Measurements from ENCODE around the gene LRGUK.
"Not testable (repeated sequence)": the region's sequence is repeated elsewhere in the genome, so short reads cannot be mapped to it uniquely, and the experiment has no call there.

Gene LRGUK

DNA sequence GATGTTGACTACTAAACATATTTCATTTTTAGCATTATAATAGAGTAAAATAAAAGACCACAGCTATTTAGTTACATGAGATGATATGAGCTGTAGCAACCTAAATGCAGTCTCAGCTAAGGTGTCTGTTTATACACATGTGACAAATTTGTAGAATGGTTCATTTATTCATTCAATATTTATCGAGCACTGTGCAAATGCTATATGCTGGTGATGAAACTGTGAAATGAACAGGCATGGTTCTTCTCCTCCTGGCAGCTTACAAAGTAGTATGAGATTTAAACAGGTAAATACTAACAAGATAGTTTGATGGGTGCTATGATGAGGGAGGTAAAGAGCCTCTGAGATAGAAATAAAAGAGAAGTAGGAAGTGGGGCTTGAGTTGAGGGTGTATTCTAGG lies 60.8 kb downstream of the LRGUK start:
- no peak for FAIRE-seq

DNA sequence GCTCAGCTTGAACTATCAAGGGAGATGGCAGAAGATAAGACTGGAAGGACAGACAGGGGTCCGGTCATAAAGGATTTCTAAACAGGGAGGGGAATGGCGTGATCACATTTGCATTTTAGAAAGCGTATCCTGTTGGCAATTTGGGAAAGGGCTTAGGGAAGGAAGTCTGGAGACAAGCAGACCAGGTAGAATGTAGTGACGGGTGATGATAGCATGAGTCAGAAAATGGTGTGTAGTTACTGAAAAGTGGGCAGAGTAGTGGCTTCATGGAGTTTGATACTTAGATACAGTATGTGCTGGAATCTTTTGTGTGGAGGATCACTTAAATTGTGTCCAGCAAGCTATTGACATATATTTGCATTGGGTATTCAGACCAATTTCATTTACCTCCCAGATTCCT lies 61.2 kb downstream of the LRGUK start:
- FAIRE-seq, result no peak

GRCh38 chr7:134189559-134189958 lies 62.4 kb downstream of the LRGUK start:
- no peak for FAIRE-seq

DNA sequence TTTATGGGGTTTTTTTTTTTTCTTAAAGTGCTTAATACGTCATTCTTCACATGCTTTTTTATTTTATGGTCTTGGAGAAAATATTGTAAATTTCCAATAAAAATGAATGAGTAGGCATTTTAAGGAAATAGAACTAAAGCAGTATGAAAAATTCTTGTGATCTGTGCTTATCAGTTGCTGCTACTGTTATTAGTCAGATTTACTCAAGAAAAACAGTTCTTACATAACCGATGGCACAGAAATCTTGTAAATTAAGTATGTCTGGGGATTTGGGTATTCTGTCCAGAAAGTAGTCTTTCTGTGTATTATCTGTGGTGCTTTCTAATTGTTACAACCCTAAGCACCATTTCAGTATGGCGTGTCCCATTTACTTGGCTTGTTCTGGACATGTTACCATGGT lies 64.7 kb downstream of the LRGUK start:
- no peak for FAIRE-seq

GRCh38 chr7:134193240-134193639 lies 66.1 kb downstream of the LRGUK start:
- no peak for FAIRE-seq

GRCh38 chr7:134195252-134195651 lies 68.1 kb downstream of the LRGUK start:
- FAIRE-seq, result no peak

- no peak for FAIRE-seq
These were observed 69.3 kb downstream of the LRGUK start for GRCh38 chr7:134196439-134196838.

DNA sequence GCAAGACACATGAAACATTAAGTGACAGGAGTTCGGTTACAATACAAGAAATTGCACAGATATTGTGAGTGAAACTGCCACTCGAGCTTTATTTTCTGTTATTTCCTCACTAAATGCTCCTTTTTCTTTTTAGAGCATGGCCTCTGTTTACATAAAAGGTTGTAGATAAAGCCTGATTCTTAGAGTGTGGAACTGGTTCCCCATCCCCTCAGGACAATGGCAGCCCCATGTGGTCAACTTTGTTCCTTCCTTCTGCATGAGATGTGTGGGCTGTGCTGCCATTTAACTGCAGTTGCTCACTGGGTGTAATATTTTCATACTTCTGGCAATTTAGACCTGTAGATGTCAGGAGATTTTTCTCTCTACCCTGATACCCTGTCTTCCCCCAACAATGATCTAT lies 70.2 kb downstream of the LRGUK start:
- FAIRE-seq, result no peak

- FAIRE-seq, result no peak
These were observed 73.8 kb downstream of the LRGUK start for GRCh38 chr7:134200970-134201369.

GRCh38 chr7:134201569-134202261 lies 74.6 kb downstream of the LRGUK start:
- FAIRE-seq, result no peak

DNA sequence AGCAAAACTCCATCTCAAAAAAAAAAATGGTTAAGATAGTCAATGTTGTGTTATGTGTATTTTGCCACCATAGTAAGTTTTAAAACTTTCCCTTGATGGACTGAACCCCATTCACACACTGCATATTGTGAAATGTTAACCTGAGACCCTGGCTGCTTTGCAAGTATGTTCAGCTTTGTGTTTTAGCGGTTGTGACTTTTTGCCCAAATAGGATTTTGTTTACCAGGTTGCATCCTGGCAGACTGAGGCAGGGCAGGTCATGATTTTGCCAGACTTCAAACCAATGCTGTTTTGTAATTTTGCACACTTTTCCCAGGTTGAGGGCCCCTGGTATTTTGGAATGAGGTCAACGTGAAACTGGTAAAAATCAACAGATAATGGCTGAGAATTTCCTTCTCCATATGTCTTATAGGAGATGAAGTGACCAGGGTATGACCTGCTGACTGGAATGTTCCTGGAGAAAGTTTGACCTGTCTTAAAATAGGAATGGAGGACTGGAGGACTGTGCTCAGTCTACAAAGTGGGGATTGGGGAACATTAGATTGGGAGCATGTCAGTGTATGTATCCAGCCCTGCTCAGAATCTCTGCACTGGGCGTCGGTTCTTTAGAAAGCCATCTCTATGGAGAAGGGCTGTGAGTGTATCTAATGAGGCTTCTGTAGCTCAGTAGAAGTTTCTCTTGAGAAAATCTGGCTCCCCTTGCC lies 76.2 kb downstream of the LRGUK start:
- FAIRE-seq, result no peak

- no peak for FAIRE-seq
These were observed 82.3 kb downstream of the LRGUK start for GRCh38 chr7:134209322-134210015.

GRCh38 chr7:134210227-134210626 lies 83.1 kb downstream of the LRGUK start:
- no peak for FAIRE-seq

- FAIRE-seq, result no peak
These were observed 84.0 kb downstream of the LRGUK start for GRCh38 chr7:134210976-134211663.

GRCh38 chr7:134211817-134212216 lies 84.7 kb downstream of the LRGUK start:
- no peak for FAIRE-seq

DNA sequence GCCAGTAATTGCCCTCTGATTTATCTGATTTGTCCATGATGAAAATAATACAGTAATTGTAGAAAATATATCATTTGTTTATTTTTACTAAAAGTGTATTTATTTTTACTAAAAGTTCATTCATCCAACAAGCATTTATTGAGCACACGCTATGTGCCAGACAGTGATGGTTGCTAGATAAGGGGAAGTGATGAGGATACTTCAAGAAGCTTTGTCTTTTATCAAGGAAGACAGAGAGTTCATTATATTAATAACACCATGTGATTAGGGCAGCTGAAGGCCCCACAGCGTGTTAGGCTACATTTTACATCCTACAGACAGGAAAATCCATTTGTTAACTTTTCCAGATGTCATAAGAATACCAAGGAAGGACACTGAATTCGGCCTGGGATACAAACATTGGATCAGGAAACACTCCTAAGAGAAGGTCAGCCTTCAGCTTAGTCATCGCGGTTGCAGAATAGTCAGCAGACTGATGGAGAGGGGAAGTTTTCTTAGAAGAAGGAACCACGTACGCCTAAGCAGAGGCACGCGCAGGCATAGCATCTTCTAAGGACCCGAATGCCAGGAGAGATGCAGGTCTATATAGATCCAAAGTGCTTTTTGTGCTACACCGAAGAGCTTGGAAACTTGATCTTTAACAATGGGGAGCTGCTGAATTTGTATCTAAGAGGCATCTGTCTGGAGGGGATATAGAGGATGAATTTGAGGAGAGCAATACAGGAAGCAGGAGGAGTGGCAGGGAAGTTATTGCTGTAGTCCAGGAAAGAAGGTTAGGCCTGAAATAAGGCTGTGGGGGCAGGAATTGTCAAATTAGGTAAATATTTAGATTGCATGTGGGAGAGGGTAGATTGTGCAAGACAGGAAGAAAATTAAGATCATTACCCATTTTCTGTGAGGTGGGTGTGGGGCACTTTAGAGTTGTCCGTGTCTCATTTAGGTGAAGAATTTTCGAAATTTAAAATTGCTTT lies 85.7 kb downstream of the LRGUK start:
- FAIRE-seq, result no peak

GRCh38 chr7:134220236-134220635 lies 93.1 kb downstream of the LRGUK start:
- FAIRE-seq, result no peak

- FAIRE-seq, result not testable (repeated sequence)
These were observed 104.2 kb downstream of the LRGUK start for GRCh38 chr7:134231296-134231695.

GRCh38 chr7:134234216-134234615 lies 107.1 kb downstream of the LRGUK start:
- no peak for FAIRE-seq

DNA sequence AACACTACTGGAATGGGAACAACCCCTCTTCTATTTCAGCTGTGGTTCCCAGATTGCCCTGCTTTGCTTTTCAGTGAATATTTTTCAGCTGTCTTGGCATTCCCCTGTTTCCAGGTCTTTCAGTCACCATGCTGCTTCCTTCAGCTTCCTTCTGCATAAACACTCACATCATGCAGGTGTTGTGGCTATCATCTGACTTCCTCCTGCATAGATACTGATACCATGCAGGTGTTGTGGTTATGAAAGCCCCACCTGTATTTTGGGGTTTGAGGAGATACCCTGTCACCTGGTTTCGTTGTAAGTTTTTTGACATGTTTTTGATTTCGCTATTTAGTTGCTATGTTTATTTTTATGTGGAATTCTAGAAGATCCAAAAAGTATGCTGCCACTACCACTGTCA lies 118.1 kb downstream of the LRGUK start:
- no peak for FAIRE-seq

- FAIRE-seq, result no peak
These were observed 119.2 kb downstream of the LRGUK start for GRCh38 chr7:134246347-134246746.

DNA sequence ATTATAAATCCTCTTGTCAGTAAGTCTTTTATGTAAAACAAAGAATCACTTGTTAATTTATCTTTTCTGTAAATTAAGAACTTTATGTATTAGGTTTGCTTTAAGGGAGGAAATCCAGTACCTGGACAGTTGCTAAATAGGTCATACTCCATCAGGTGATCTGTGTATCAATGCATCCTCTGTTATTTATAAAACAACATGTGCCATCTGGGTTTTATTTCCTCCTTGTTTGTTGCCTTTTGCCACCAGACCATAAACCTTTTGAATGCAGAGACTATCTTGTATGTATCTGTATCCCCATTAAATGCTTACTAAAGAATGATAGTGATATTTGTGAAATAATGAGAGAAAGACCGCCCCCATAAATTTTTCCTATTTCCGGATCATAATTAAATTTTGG lies 119.6 kb downstream of the LRGUK start:
- no peak for FAIRE-seq

Data from G401.6 (cell line).